22Rv1 (cell line): ENCODE results near the gene KCNG2.

Experiments
- H3K27ac ChIP-seq: fragments of 450-650 bp; 2 replicates; pipeline ENCODE4 v1.5.1; 2017
- ZFX ChIP-seq: fragments of 450-650 bp; IDR thresholded peaks from 2 replicates; pipeline ENCODE4 v1.6.1; 2017; ENCODE audit warnings: antibody characterized with exemption, borderline replicate concordance
- TF ChIP-seq, protein P1 (sequence below): fragments of 450-650 bp; IDR thresholded peaks from 2 replicates; pipeline ENCODE4 v1.5.1; 2017; ENCODE audit warnings: mild to moderate bottlenecking

The KCNG2 gene

DNA sequence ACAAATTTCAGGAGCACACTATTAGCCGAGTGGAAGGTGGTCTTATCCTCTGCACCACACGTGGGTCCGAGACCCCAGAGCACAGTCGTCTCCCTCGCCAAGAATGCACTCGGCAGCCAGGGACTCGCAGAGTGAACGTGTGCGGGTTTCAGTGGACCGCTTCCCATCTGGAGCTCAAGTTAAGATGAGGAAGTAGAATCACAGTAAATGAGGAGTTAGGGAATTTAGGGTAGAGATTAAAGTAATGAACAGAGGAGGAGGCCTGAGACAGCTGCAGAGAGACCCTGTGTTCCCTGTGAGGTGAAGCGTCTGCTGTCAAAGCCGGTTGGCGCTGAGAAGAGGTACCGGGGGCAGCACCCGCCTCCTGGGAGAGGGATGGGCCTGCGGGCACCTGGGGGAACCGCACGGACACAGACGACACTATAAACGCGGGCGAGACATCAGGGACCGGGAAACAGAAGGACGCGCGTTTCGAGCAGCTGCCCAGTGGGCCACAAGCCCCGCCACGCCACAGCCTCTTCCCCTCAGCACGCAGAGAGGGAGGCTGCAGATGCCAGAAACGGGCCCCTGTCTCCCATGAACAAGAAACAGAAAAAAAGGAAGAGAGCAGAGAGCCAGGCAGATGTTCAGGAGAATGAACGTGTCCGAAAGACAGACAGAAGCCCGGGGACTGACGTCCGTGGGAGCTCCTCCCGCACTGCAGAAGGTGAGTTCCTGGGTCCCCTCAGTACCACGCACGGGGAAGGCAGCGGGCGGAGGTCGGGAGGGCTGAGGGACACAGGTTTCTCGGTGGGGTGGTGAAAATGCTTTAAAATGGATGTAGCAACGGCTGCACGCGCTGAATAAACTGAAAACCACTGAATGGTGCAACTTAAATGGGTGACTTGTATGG, 5.4 kb upstream of the KCNG2 start:
- no peak for TF ChIP-seq ZFX
- TF ChIP-seq, protein P1, sequence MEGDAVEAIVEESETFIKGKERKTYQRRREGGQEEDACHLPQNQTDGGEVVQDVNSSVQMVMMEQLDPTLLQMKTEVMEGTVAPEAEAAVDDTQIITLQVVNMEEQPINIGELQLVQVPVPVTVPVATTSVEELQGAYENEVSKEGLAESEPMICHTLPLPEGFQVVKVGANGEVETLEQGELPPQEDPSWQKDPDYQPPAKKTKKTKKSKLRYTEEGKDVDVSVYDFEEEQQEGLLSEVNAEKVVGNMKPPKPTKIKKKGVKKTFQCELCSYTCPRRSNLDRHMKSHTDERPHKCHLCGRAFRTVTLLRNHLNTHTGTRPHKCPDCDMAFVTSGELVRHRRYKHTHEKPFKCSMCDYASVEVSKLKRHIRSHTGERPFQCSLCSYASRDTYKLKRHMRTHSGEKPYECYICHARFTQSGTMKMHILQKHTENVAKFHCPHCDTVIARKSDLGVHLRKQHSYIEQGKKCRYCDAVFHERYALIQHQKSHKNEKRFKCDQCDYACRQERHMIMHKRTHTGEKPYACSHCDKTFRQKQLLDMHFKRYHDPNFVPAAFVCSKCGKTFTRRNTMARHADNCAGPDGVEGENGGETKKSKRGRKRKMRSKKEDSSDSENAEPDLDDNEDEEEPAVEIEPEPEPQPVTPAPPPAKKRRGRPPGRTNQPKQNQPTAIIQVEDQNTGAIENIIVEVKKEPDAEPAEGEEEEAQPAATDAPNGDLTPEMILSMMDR = no peak
- H3K27ac ChIP-seq = no peak overlapping the region

DNA sequence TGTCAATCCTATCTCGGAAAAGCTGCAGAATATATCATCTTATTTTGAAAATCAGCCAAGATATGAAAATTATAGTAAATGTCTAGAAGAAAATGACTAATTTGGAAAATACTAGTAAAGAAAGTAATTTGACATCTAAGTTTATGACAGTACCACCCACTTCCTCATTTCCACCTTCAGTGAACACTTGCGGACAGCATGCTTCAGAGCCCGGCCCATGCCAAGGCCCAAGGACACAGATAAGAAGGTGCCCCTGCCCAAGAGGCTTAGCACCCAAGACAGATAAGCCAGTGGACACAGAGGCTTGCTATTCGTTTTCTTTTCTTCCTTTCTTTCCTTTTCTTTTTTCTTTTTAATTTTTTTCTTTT, 4.8 kb upstream of the KCNG2 start:
- TF ChIP-seq, protein P1 = no peak
- no peak for TF ChIP-seq ZFX
- H3K27ac ChIP-seq = no peak overlapping the region

DNA sequence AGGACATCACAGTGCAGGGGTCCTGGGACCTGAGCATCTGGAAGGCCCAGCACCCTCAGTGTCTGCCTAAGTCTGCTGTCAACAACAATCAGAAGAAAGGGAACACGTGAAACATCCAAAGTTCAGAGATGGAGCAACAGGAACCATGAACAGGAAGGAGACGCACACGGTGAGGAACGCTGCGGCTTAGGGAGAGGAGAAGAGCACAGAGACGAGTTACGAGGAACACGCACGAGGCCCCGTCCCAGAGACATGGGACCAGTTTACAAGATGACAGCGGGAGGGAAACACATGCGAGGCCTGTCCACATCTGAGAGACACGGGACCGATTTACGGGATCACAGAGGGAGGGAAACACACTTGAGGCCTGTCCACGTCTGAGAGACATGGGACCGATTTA, 2.9 kb upstream of the KCNG2 start:
- TF ChIP-seq, protein P1 = no peak
- no peak for TF ChIP-seq ZFX

DNA sequence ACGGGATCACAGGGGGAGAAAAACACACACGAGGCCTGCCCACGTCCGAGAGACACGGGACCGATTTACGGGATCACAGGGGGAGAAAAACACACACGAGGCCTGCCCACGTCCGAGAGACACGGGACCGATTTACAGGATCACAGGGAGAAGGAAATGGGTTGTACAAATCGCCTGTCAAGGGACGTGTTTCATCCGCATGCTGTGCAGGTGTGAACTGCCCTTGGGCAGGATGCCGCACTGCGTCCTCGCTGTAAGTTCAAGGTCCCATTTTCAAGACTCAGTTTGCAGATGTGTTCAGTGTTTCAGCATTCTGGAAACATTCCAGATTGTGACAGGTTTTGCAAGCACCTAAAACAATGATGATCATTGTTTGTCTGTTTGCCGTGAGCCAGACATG, 2.3 kb upstream of the KCNG2 start:
- no peak overlapping the region for H3K27ac ChIP-seq

More for the DNA sequence above, 2.9 kb upstream of the KCNG2 start:
- H3K27ac ChIP-seq = no peak overlapping the region

DNA sequence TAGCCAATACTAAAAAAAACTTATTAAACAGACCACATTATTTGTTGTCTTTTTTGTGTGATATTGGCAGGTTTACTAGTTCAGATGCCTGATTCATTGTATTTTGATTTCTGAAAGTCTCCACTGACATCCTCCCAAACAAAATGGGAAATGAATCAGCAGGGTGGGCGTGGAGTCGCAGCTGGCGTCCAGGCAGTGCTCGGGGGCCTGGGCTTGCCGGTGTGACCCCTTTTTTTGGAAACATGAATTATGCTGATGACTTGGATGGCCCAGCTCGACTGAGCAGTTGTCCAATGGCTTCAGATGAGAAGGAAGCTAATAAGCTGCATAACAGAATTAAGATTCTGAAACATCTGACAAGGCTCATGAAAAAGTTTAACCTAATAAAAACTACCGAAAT, 1.7 kb upstream of the KCNG2 start:
- TF ChIP-seq, protein P1 = no peak
- no peak for TF ChIP-seq ZFX
- no peak overlapping the region for H3K27ac ChIP-seq

More for the DNA sequence above, 2.3 kb upstream of the KCNG2 start:
- no peak for TF ChIP-seq ZFX
- TF ChIP-seq, protein P1 = no peak

DNA sequence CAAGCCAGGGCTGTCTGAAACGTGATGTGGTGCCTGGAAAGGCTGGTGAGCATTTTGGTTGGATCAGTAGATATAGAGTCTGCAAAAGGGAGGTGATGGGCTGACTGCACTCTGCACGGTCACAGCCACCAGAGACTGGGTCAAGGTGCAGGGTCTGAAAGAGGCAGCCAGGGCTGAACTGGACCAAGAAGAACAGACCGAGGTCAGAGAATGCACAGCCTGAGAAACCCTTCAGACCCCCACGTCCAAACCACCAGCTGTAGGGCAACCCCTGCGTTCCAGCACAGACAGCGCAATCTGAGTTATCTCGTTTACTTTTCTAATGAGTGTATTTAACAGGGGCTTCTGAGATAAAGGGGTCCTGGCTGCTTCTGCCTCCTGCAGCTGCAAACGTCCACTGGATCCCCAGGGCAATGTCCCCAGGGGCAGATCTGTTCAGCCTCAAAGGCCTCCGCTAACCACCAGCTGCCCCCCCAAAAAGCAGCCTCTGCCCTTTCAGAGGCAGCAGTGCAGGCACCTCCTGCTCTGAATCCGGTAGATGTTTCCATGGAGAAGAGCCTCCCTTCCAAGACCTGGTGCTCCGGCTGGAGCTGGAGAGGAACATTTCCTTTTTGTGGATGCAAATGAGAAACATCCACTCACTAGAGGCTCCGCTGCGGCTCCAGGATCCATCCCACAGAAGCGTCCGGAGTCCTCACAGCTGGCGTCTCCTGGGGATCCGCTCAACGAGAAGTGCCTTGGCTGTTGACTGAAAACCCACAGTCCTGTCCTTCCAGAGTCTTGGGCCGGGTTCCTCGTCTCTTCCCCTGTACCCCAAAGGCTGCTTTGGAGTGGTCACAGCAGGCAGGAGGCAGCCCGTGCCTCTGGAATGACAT, 970 bp upstream of the KCNG2 start:
- H3K27ac ChIP-seq = no peak overlapping the region
- no peak for TF ChIP-seq ZFX
- TF ChIP-seq, protein P1 = no peak
